ENCODE results near the gene EIF2D.

EIF2D gene

DNA sequence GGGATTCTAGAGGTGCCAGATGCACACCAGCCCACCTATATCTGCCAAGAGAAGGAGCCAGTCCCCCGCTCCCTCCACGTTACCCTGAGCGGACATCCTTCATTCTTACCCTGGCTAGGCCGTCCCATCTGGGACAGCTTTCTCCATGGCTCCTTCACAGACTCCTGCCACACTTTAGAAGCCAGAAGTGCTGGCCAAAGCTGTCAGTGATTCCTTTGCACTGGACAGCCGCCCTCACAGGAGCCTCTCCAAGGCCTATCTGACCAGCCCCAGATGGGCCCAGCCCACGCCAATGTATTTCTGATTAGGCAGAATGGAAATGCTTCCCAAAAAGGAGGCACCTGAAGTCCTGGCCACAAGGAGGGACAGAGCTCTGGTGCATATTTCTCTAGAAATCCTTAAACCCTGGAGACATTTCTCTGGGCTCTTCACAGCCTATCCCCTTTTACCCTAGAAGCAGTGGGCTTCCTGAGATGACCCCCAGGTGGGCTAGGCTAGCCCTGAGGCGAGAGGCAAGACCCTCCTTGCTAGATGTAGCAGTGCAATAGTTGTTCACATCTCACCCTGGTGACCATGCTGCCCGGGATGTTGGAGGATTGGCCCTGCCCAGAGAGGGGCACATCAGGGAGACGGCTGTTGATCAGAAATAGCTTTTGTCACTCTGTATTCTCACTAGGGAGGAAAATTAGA, 60.8 kb downstream of the EIF2D start:
- H2AFZ ChIP-seq (ENCODE audit: low read depth, low read length) = no peak overlapping the region
- no peak overlapping the region for H3K4me3 ChIP-seq (ENCODE audit: low read depth in 1 of 2, low read length in 2 of 2)
- no peak for DNase-seq
- H3K27ac ChIP-seq (ENCODE audit: low read length) = no peak overlapping the region
- H3K4me2 ChIP-seq (ENCODE audit: insufficient read depth, low read length) = no peak overlapping the region
- no peak for TF ChIP-seq EZH2 (IDR thresholded peaks at IDR 0.05; ENCODE audit: borderline replicate concordance, low read depth, low read length, severe bottlenecking)
- TF ChIP-seq, protein P1, sequence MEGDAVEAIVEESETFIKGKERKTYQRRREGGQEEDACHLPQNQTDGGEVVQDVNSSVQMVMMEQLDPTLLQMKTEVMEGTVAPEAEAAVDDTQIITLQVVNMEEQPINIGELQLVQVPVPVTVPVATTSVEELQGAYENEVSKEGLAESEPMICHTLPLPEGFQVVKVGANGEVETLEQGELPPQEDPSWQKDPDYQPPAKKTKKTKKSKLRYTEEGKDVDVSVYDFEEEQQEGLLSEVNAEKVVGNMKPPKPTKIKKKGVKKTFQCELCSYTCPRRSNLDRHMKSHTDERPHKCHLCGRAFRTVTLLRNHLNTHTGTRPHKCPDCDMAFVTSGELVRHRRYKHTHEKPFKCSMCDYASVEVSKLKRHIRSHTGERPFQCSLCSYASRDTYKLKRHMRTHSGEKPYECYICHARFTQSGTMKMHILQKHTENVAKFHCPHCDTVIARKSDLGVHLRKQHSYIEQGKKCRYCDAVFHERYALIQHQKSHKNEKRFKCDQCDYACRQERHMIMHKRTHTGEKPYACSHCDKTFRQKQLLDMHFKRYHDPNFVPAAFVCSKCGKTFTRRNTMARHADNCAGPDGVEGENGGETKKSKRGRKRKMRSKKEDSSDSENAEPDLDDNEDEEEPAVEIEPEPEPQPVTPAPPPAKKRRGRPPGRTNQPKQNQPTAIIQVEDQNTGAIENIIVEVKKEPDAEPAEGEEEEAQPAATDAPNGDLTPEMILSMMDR (IDR thresholded peaks at IDR 0.05; ENCODE audit: borderline replicate concordance, extremely low read depth, low read length, poor library complexity, severe bottlenecking) = no peak
- H3K36me3 ChIP-seq (ENCODE audit: insufficient read depth, low read length) = no peaks in the 10 kb centered on the region
- H3K79me2 ChIP-seq (ENCODE audit: insufficient read depth, low read length) = no peaks in the 10 kb centered on the region
- H3K27me3 ChIP-seq (ENCODE audit: insufficient read depth, low read length, poor library complexity) = no peaks in the 10 kb centered on the region
- no peaks in the 10 kb centered on the region for H3K9me3 ChIP-seq (ENCODE audit: insufficient read depth, low read length, severe bottlenecking)
- no peaks in the 10 kb centered on the region for H4K20me1 ChIP-seq (ENCODE audit: insufficient read depth, low read length)
- H3K4me1 ChIP-seq (ENCODE audit: insufficient read depth, low read length) = peaks cover 13% of the 10 kb centered on the region
- no peak overlapping the region for H3K9ac ChIP-seq (ENCODE audit: low read depth, low read length)
- no peak for ATAC-seq (ENCODE audit: insufficient read depth, low read depth)

DNA sequence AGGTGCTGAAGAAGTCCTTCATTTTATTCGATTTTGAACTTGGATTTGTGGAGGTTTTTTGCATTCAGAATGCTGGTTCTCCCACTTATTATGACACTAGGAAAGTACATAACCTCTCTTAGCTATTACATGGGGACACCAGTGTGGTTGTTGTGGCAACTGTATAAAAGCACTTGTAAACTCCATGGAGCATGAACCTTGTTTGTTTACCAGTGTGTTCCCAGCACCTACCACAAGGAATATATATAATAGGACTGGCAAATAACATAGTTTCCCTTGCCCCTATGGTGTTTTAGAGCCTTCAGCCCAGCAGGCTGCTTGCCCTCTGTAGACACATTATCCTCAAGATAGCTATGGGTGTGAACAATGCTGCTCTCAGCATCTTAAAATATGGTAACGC, 61.8 kb downstream of the EIF2D start:
- Histone ChIP-seq H3K36me3 (ENCODE audit: insufficient read depth, low read length) (no peaks in the 10 kb centered on the region), H3K79me2 (ENCODE audit: insufficient read depth, low read length) (no peaks in the 10 kb centered on the region), H3K4me3 (ENCODE audit: low read depth in 1 of 2, low read length in 2 of 2) (no peak overlapping the region), H3K4me2 (ENCODE audit: insufficient read depth, low read length) (no peak overlapping the region), H3K27me3 (ENCODE audit: insufficient read depth, low read length, poor library complexity) (no peaks in the 10 kb centered on the region), H2AFZ (ENCODE audit: low read depth, low read length) (no peak overlapping the region), H3K27ac (ENCODE audit: low read length) (no peak overlapping the region), H4K20me1 (ENCODE audit: insufficient read depth, low read length) (no peaks in the 10 kb centered on the region), H3K4me1 (ENCODE audit: insufficient read depth, low read length) (peaks cover 3% of the 10 kb centered on the region), H3K9me3 (ENCODE audit: insufficient read depth, low read length, severe bottlenecking) (no peaks in the 10 kb centered on the region), H3K9ac (ENCODE audit: low read depth, low read length) (no peak overlapping the region)
- no peak for TF ChIP-seq EZH2 (IDR thresholded peaks at IDR 0.05; ENCODE audit: borderline replicate concordance, low read depth, low read length, severe bottlenecking)
- TF ChIP-seq, protein P1 (IDR thresholded peaks at IDR 0.05; ENCODE audit: borderline replicate concordance, extremely low read depth, low read length, poor library complexity, severe bottlenecking) = no peak
- ATAC-seq (ENCODE audit: insufficient read depth, low read depth) (no peak), DNase-seq (no peak)

DNA sequence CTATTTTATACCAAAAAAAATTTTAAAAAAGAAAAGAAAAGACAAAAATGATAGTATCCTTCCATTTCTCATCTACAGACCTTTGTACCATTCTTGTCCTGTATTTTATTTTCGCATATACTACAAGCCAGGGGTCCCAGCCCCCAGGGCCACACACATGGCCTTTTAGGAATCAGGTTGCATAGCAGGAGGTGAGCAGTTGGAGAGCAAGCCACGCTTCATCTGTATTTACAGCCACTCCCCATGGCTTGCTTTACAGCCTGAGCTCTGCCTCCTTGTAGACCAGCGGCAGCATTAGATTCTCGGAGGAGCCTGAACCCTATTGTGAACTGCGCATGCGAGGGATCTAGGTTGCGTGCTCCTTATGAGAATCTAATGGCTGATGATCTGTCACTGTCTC, 65.2 kb downstream of the EIF2D start:
- Histone ChIP-seq H3K9ac (ENCODE audit: low read depth, low read length) (no peak overlapping the region), H3K79me2 (ENCODE audit: insufficient read depth, low read length) (no peaks in the 10 kb centered on the region), H4K20me1 (ENCODE audit: insufficient read depth, low read length) (no peaks in the 10 kb centered on the region), H3K27me3 (ENCODE audit: insufficient read depth, low read length, poor library complexity) (no peaks in the 10 kb centered on the region), H3K27ac (ENCODE audit: low read length) (no peak overlapping the region), H3K36me3 (ENCODE audit: insufficient read depth, low read length) (no peaks in the 10 kb centered on the region), H3K9me3 (ENCODE audit: insufficient read depth, low read length, severe bottlenecking) (no peaks in the 10 kb centered on the region), H2AFZ (ENCODE audit: low read depth, low read length) (no peak overlapping the region), H3K4me2 (ENCODE audit: insufficient read depth, low read length) (no peak overlapping the region), H3K4me1 (ENCODE audit: insufficient read depth, low read length) (peaks cover 6% of the 10 kb centered on the region), H3K4me3 (ENCODE audit: low read depth in 1 of 2, low read length in 2 of 2) (no peak overlapping the region)
- no peak for TF ChIP-seq EZH2 (IDR thresholded peaks at IDR 0.05; ENCODE audit: borderline replicate concordance, low read depth, low read length, severe bottlenecking)
- TF ChIP-seq, protein P1 (IDR thresholded peaks at IDR 0.05; ENCODE audit: borderline replicate concordance, extremely low read depth, low read length, poor library complexity, severe bottlenecking) = no peak
- DNase-seq (no peak), ATAC-seq (ENCODE audit: insufficient read depth, low read depth) (no peak)

All from DND-41 (cell line).